HepG2 (cell line): ENCODE measurements around the gene PFDN5. TPM values are rescaled to one million over a fixed set of nuclear protein-coding genes. Genes with fewer than 3 reads are reported as not detected.

ENCODE experiments used
- ATAC-seq: fragments of 200-7000 bp; cut with Tn5 transposase; 3 replicates; pipeline ENCODE4 v1.9.1; 2020; ENCODE audit warnings: mild to moderate bottlenecking, moderate library complexity
- BruUV-seq: library from RNA; stranded (reverse); fragments of 400-500 nt; replicated peaks from 2 replicates; lab custom pipeline; 2021; lab: Mats Ljungman, UMichigan
- CTCF ChIA-PET: fragments of 300-600 bp; formaldehyde crosslinking; extraction: SDS; loops from one replicate; lab custom pipeline; 2021; ENCODE audit warnings: low total read pairs, inconsistent platforms, low intra/inter-chr PET ratio; lab: Yijun Ruan, JAX
- POLR2A ChIA-PET: fragments of 350-600 bp; sonication (Branson Sonifier 250); formaldehyde crosslinking; loops from one replicate; lab custom pipeline; 2020; ENCODE audit warnings: antibody characterized with exemption, inconsistent platforms; lab: Yijun Ruan, JAX
- DNase-seq: peaks from one replicate; pipeline ENCODE4 v3.0.0-alpha.2; 2015; ENCODE audit warnings: low spot score
- FAIRE-seq: peaks from 3 replicates; lab custom pipeline; 2011; peaks lifted over from hg19 to GRCh38; lab: Jason Lieb, UNC
- H2AFZ ChIP-seq: one replicate; pipeline ENCODE4 v1.6.1; 2011; ENCODE audit warnings: low read length, inconsistent platforms
- H3K27ac ChIP-seq: fragments of 300-600 bp; 3 replicates; pipeline ENCODE4 v1.8.0; 2011; ENCODE audit warnings: mixed run types, mild to moderate bottlenecking, mixed read lengths, low read length, inconsistent platforms; ENCODE audit not compliant: insufficient read depth; ENCODE audit errors: extremely low read length
- H3K27me3 ChIP-seq, 2 experiments: fragments of 200-600 bp in 1 of 2; 2 replicates in 1 of 2; 3 replicates in 1 of 2; pipeline versions ENCODE4 v1.6.0 to v1.8.0; 2011; ENCODE audit warnings: low read length in 2 of 2, mild to moderate bottlenecking in 2 of 2, moderate library complexity in 2 of 2, inconsistent platforms in 1 of 2; ENCODE audit not compliant: insufficient read depth in 2 of 2, control insufficient read depth in 1 of 2
- H3K36me3 ChIP-seq, 2 experiments: fragments of 200-600 bp in 1 of 2; replicated peaks in 1 of 2; 2 replicates in 1 of 2; 3 replicates in 1 of 2; pipeline versions ENCODE4 v1.5.1 to v1.8.0; 2011; ENCODE audit warnings: low read length in 2 of 2, inconsistent platforms in 1 of 2; ENCODE audit not compliant: insufficient read depth in 2 of 2, control insufficient read depth in 1 of 2
- H3K4me1 ChIP-seq: 2 replicates; pipeline ENCODE4 v1.5.1; 2012; ENCODE audit warnings: low read length, inconsistent platforms; ENCODE audit not compliant: insufficient read depth
- H3K4me2 ChIP-seq: 2 replicates; pipeline ENCODE4 v1.6.0; 2011; ENCODE audit warnings: low read depth, low read length, inconsistent platforms
- H3K4me3 ChIP-seq, 3 experiments: fragments of 200-600 bp in 1 of 3; sonication (generic), shearing (Covaris generic) in 1 of 3; replicated peaks in 1 of 3; 2 replicates each; pipeline ENCODE4 v1.5.1; 2011 to 2016; ENCODE audit warnings: low read length in 3 of 3, inconsistent platforms in 2 of 3, low read depth in 2 of 3, mild to moderate bottlenecking in 2 of 3, control low read depth in 1 of 3, mixed read lengths in 1 of 3; ENCODE audit not compliant: insufficient read depth in 1 of 3
- H3K79me2 ChIP-seq: one replicate; pipeline ENCODE4 v1.6.1; 2011; ENCODE audit warnings: low read length, inconsistent platforms; ENCODE audit not compliant: insufficient read depth
- H3K9ac ChIP-seq: 2 replicates; pipeline ENCODE4 v1.6.0; 2011; ENCODE audit warnings: mild to moderate bottlenecking, low read depth, low read length, inconsistent platforms; ENCODE audit not compliant: insufficient read depth
- H3K9me3 ChIP-seq: 2 replicates; pipeline ENCODE4 v1.5.1; 2012; ENCODE audit warnings: mild to moderate bottlenecking, low read length
- H4K20me1 ChIP-seq: 2 replicates; pipeline ENCODE4 v1.6.0; 2011; ENCODE audit warnings: inconsistent platforms, mild to moderate bottlenecking, low read length, moderate library complexity; ENCODE audit not compliant: insufficient read depth
- ATRX ChIP-seq: sonication (generic); formaldehyde crosslinking; IDR thresholded peaks from 2 replicates; pipeline ENCODE4 v1.4.0; 2020; ENCODE audit warnings: missing genetic modification reagents, borderline replicate concordance
- CEBPG ChIP-seq: IDR thresholded peaks from 2 replicates; pipeline ENCODE4 v1.6.1; 2016
- MAFK ChIP-seq, 2 experiments: IDR thresholded peaks in 1 of 2; conservative IDR thresholded peaks in 1 of 2; 2 replicates each; pipeline ENCODE4 v1.6.1; 2011; ENCODE audit warnings: improper control_type of control experiment in 2 of 2, low read length in 2 of 2
- MYC ChIP-seq: sonication (generic); formaldehyde crosslinking; IDR thresholded peaks from 2 replicates; pipeline ENCODE4 v1.9.0; 2021; ENCODE audit warnings: missing genetic modification reagents, borderline replicate concordance
- PAF1 ChIP-seq: IDR thresholded peaks from 2 replicates; pipeline ENCODE4 v1.6.1; 2016; ENCODE audit warnings: missing genetic modification reagents, missing compliant biosample characterization
- SOX13 ChIP-seq, 3 experiments: fragments of 450-650 bp in 1 of 3; sonication (generic) in 1 of 3; formaldehyde crosslinking in 1 of 3; IDR thresholded peaks in 2 of 3; conservative IDR thresholded peaks in 1 of 3; 2 replicates each; pipeline versions ENCODE4 v1.5.0 to v1.6.1; 2016 to 2020; ENCODE audit warnings: antibody characterized with exemption in 1 of 3, mild to moderate bottlenecking in 1 of 3, missing compliant biosample characterization in 1 of 3, missing genetic modification reagents in 1 of 3, moderate library complexity in 1 of 3
- SP2 ChIP-seq: sonication (generic); formaldehyde crosslinking; IDR thresholded peaks from 2 replicates; pipeline ENCODE4 v1.5.1; 2020; ENCODE audit warnings: mild to moderate bottlenecking, missing genetic modification reagents
- TEAD2 ChIP-seq: sonication (generic); formaldehyde crosslinking; IDR thresholded peaks from 2 replicates; pipeline ENCODE4 v1.9.0; 2021; ENCODE audit warnings: missing genetic modification reagents
- ZFP1 ChIP-seq: IDR thresholded peaks from 2 replicates; pipeline ENCODE4 v1.6.1; 2016
- ZFP36L2 ChIP-seq: sonication (generic); formaldehyde crosslinking; IDR thresholded peaks from 2 replicates; pipeline ENCODE4 v1.4.0; 2020; ENCODE audit warnings: missing genetic modification reagents
- ZNF547 ChIP-seq: sonication (generic); formaldehyde crosslinking; IDR thresholded peaks from 2 replicates; pipeline ENCODE4 v1.5.1; 2020; ENCODE audit warnings: mild to moderate bottlenecking, missing genetic modification reagents
- ZNF572 ChIP-seq: sonication (generic); formaldehyde crosslinking; IDR thresholded peaks from 2 replicates; pipeline ENCODE4 v1.5.1; 2020; ENCODE audit warnings: mild to moderate bottlenecking, missing genetic modification reagents
- WGBS: methylation state at CpG from one replicate; pipeline ENCODE4 v1.1.6; 2017; ENCODE audit warnings: low lambda C conversion rate; 5-methylcytosine and 5-hydroxymethylcytosine counted together
- in situ Hi-C: cut with HindIII; loops from 2 replicates; pipeline ENCODE4 v1.10.0; 2017; ENCODE audit warnings: low pct_unique_long_range_greater_than_20kb; ENCODE audit not compliant: extremely low pct_ligation_motif_present
- intact Hi-C: fragments of 100-400 bp; cut with micrococcal nuclease; formaldehyde crosslinking; loops from one replicate; pipeline ENCODE4 v1.10.0; 2022; ENCODE audit not compliant: unreplicated experiment
- polyA plus RNA-seq, 8 experiments: library from polyadenylated mRNA; depleted of rRNA in 3 of 8; stranded (reverse) in 7 of 8; unstranded in 1 of 8; fragments of >200 nt; fragmentation: Illumina TruSeq in 4 of 8; extraction: Trizol in 4 of 8; gene quantifications; 2 replicates each; pipeline versions ENCODE4 v1.2.1 to v1.2.3, GENCODE V29; 2011 to 2016; ENCODE audit warnings: low read depth in 4 of 8, missing spikeins in 1 of 8, mixed read lengths in 1 of 8; ENCODE audit not compliant: insufficient read depth in 1 of 8
- total RNA-seq, 5 experiments: library from RNA; depleted of rRNA; stranded (reverse); fragments of >200 nt; fragmentation: Illumina TruSeq; extraction: Trizol; gene quantifications; 2 replicates each; pipeline ENCODE4 v1.2.3, GENCODE V29; 2016; ENCODE audit warnings: low read depth in 1 of 5
- TF ChIP-seq, protein P1 (sequence below): sonication (generic); formaldehyde crosslinking; IDR thresholded peaks from 2 replicates; pipeline ENCODE4 v1.8.0; 2022; ENCODE audit warnings: missing genetic modification reagents, mild to moderate bottlenecking, moderate library complexity, borderline replicate concordance

The PFDN5 gene
- total and polyA plus RNA-seq, 2 of the 13 experiments (the other 11 are each of a cell fraction or from before 2014, with no cell fraction given) = 449 to 462 TPM

DNA sequence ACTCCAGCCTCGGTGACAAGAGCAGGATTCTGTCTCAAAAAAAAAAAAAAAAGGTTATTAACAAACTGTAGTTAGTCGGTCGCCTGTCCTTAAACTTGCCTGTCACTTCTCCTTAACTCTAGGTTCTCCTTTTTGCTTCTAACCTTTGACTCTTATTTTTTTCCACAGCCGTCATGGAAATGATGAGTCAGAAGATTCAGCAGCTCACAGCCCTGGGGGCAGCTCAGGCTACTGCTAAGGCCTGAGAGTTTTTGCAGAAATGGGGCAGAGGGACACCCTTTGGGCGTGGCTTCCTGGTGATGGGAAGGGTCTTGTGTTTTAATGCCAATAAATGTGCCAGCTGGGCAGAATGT, 3.7 kb downstream of the PFDN5 start:
- TF ChIP-seq PAF1 (CRISPR knock-in tag) = no peak
- TF ChIP-seq MAFK (conservative IDR thresholded peaks at IDR 0.05 in 1 of 2, IDR thresholded peaks at IDR 0.05 in 1 of 2; ENCODE audit: low read length in 2 of 2) = peak in 1 of 2 experiments; percentile 52; a peak in 3 of 4 replicates
- TF ChIP-seq SP2 (CRISPR knock-in tag) = no peak
- no peak for TF ChIP-seq MYC (CRISPR knock-in tag)
- peak overlapping the region; percentile 85 to 96 (median 86); a peak in 5 of 6 replicates for H3K4me3 ChIP-seq
- peaks cover 74% of the 10 kb centered on the region for H3K4me1 ChIP-seq
- in situ Hi-C loops (no loop called here), intact Hi-C loops (loop anchor here (5.0 kb wide), 1 partner anchor 77 kb away; no protein-coding TSS in a partner anchor)
- ATAC-seq (no peak), FAIRE-seq (no peak), DNase-seq (peak; percentile 23)
- peaks cover 0 to 4% of the 10 kb centered on the region in 2 experiments; a peak in 1 of 5 replicates for H3K27me3 ChIP-seq
- peaks cover 3 to 21% of the 10 kb centered on the region in 2 experiments for H3K36me3 ChIP-seq
- no peaks in the 10 kb centered on the region for H3K9me3 ChIP-seq
- H4K20me1 ChIP-seq = no peaks in the 10 kb centered on the region
- peak overlapping the region; percentile 81 for H3K27ac ChIP-seq
- no peak overlapping the region for H2AFZ ChIP-seq
- ChIA-PET CTCF (no interaction called here), POLR2A (interaction anchor here (0.8 to 3.2 kb wide), 8 partner anchors 22 to 292 kb away, joined by 3 to 58 read pairs (median 4); partner anchors contain the start of genes AAAS, CSAD, SPRYD3 and ZNF740)
- H3K79me2 ChIP-seq = peaks cover 39% of the 10 kb centered on the region
- no peak overlapping the region for H3K9ac ChIP-seq
- no TSS peak for BruUV-seq
- 84% methylated on average over 5 of the region's 5 CpGs for WGBS
- peak overlapping the region; percentile 94; the same call in 1 of the 2 replicates for H3K4me2 ChIP-seq

DNA sequence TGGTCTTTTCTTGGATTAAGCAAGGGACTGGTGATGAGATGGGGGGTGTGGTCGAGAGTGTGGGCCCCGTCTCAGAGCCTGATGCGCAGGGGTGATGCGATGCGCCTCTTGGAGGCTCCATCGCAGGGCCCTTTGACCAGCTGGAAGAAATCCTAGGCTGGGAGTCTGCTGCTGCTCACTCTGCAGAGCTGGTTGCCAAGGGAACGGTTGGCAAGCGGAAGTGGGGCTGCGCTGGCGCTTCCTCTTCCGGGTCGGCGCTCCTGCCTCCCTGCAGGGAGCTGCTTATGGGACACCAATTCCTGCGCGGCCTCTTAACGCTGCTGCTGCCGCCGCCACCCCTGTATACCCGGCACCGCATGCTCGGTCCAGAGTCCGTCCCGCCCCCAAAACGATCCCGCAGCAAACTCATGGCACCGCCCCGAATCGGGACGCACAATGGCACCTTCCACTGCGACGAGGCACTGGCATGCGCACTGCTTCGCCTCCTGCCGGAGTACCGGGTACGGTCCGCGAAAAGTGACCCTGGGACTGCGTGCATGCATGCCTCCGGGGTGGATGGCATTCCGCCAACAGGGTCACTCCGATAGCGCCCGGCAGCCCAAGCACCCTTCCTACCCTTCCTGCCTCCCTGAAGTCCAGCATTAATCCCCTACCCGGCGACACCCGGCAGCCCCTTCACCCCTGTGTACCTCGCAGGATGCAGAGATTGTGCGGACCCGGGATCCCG, 4.3 kb downstream of the PFDN5 start, which contains the start of gene MYG1:
Gene MYG1 (plus strand): TSS at position 242 of the 727 bp plus-strand sequence. CDS start 43 bp downstream, at position 285.
- POLR2A ChIA-PET = interaction anchor here (0.6 to 3.2 kb wide), 10 partner anchors 22 to 293 kb away, joined by 3 to 58 read pairs (median 4); partner anchors contain the start of genes AAAS, CSAD, PRR13 and SP1
- Histone ChIP-seq H3K27ac (peak within 1 kb of the TSS; percentile 81), H3K27me3 (peaks cover 0 to 4% of the 10 kb centered on the region in 2 experiments; a peak in 1 of 5 replicates), H3K79me2 (peaks cover 39% of the 10 kb centered on the region), H3K4me2 (peak within 1 kb of the TSS; percentile 94), H3K9ac (peak within 1 kb of the TSS; percentile 86), H4K20me1 (no peaks in the 10 kb centered on the region), H3K36me3 (peaks cover 3 to 21% of the 10 kb centered on the region in 2 experiments), H3K4me1 (peaks cover 73% of the 10 kb centered on the region), H3K9me3 (no peaks in the 10 kb centered on the region), H2AFZ (no peak within 1 kb of the TSS), H3K4me3 (peak within 1 kb of the TSS; percentile 85 to 96 (median 86))
- CTCF ChIA-PET = no interaction called here
- peak; percentile 88 for ATAC-seq
- intact Hi-C loops (loop anchor here (5.0 kb wide), 1 partner anchor 77 kb away; no protein-coding TSS in a partner anchor), in situ Hi-C loops (no loop called here)
- no TSS peak for BruUV-seq
- FAIRE-seq = peak; percentile 32
- whole genome bisulfite sequencing = 21% methylated on average over 8 of the region's 51 CpGs
- DNase-seq = peak; percentile 89
- TF ChIP-seq ZNF572 (0 out of 2 replicates have a peak, but pooled peaks have one; percentile 16), ZFP1 (CRISPR knock-in tag) (0 out of 2 replicates have a peak, but pooled peaks have one; percentile 49), ATRX (CRISPR knock-in tag) (no peak), ZFP36L2 (CRISPR knock-in tag) (no peak), CEBPG (CRISPR knock-in tag) (no peak), SOX13 (IDR thresholded peaks at IDR 0.05) (no peak), SOX13 (CRISPR knock-in tag; conservative IDR thresholded peaks at IDR 0.05 in 1 of 2, IDR thresholded peaks at IDR 0.05 in 1 of 2) (peak in 1 of 2 experiments; percentile 21; a peak in 2 of 4 replicates), ZNF547 (peak; percentile 81), TEAD2 (no peak)
- TF ChIP-seq, protein P1, sequence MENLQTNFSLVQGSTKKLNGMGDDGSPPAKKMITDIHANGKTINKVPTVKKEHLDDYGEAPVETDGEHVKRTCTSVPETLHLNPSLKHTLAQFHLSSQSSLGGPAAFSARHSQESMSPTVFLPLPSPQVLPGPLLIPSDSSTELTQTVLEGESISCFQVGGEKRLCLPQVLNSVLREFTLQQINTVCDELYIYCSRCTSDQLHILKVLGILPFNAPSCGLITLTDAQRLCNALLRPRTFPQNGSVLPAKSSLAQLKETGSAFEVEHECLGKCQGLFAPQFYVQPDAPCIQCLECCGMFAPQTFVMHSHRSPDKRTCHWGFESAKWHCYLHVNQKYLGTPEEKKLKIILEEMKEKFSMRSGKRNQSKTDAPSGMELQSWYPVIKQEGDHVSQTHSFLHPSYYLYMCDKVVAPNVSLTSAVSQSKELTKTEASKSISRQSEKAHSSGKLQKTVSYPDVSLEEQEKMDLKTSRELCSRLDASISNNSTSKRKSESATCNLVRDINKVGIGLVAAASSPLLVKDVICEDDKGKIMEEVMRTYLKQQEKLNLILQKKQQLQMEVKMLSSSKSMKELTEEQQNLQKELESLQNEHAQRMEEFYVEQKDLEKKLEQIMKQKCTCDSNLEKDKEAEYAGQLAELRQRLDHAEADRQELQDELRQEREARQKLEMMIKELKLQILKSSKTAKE (CRISPR knock-in tag) = no peak
